ENCODE data around the gene MTREX. TPM values are rescaled to one million over a fixed set of nuclear protein-coding genes. Genes with fewer than 3 reads are reported as not detected.

Gene MTREX
- polyA plus RNA-seq, 4 donors, result 21.1 to 58.1 (median 37.4) TPM

- Histone ChIP-seq H3K36me3 (ENCODE audit: control insufficient read depth in 3 of 3, insufficient read depth in 2 of 3, low read depth in 1 of 3, low read length in 3 of 3) (peaks cover 0 to 17% (median 0%) of the 10 kb centered on the region in 3 donors), H3K4me3 (ENCODE audit: low read depth in 1 of 3, low read length in 3 of 3) (no peak overlapping the region), H3K27me3 (ENCODE audit: control insufficient read depth in 3 of 3, insufficient read depth in 3 of 3, low read length in 3 of 3) (no peaks in the 10 kb centered on the region), H3K4me1 (ENCODE audit: control insufficient read depth in 3 of 3, insufficient read depth in 2 of 3, low read depth in 1 of 3, low read length in 2 of 3) (peaks cover 0 to 2% (median 0%) of the 10 kb centered on the region in 3 donors), H3K9me3 (ENCODE audit: control insufficient read depth in 2 of 2, insufficient read depth in 1 of 2, low read depth in 1 of 2, low read length in 1 of 2) (no peaks in the 10 kb centered on the region), H3K27ac (ENCODE audit: low read depth in 1 of 3, low read length in 2 of 3) (no peak overlapping the region)
- FAIRE-seq, result no peak
- no peak for DNase-seq
- WGBS, 3 donors, result 94 to 95% (median 95%) methylated on average over 3 of the region's 3 CpGs
Observed at GRCh38 chr5:55456216-55456895, 148.6 kb downstream of the MTREX start.

- Histone ChIP-seq H3K9me3 (ENCODE audit: control insufficient read depth in 2 of 2, insufficient read depth in 1 of 2, low read depth in 1 of 2, low read length in 1 of 2) (no peaks in the 10 kb centered on the region), H3K36me3 (ENCODE audit: control insufficient read depth in 3 of 3, insufficient read depth in 2 of 3, low read depth in 1 of 3, low read length in 3 of 3) (peaks cover 0 to 23% (median 0%) of the 10 kb centered on the region in 3 donors), H3K4me1 (ENCODE audit: control insufficient read depth in 3 of 3, insufficient read depth in 2 of 3, low read depth in 1 of 3, low read length in 2 of 3) (no peaks in the 10 kb centered on the region), H3K27ac (ENCODE audit: low read depth in 1 of 3, low read length in 2 of 3) (no peak overlapping the region), H3K4me3 (ENCODE audit: low read depth in 1 of 3, low read length in 3 of 3) (no peak overlapping the region), H3K27me3 (ENCODE audit: control insufficient read depth in 3 of 3, insufficient read depth in 3 of 3, low read length in 3 of 3) (no peaks in the 10 kb centered on the region)
- no peak for FAIRE-seq
- 66 to 97% (median 94%) methylated on average over 2 of the region's 2 CpGs for WGBS, 3 donors
- no peak for DNase-seq
Observed at GRCh38 chr5:55459572-55459971, 151.8 kb downstream of the MTREX start.

DNA sequence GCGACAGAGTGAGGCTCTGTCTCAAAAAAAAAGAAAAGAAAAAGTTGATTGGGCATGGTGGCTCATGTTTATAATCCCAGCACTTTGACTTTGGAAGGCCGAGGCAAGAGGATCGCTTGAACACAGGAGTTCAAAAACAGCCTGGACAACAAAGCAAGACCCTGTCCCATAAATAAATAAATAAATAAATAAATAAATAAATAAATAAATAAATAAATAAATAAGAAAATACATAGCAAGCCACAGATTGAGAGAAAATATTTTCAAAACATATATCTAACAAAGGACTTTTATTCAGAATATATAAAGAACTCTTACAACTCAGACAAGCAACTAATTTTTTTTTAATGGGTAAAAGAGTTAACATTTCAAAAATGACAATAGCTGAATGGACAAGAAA is 155.8 kb downstream of the MTREX start:
- Histone ChIP-seq H3K27ac (ENCODE audit: low read depth in 1 of 3, low read length in 2 of 3) (no peak overlapping the region), H3K27me3 (ENCODE audit: control insufficient read depth in 3 of 3, insufficient read depth in 3 of 3, low read length in 3 of 3) (no peaks in the 10 kb centered on the region), H3K4me1 (ENCODE audit: control insufficient read depth in 3 of 3, insufficient read depth in 2 of 3, low read depth in 1 of 3, low read length in 2 of 3) (peaks cover 0 to 11% (median 0%) of the 10 kb centered on the region in 3 donors), H3K4me3 (ENCODE audit: low read depth in 1 of 3, low read length in 3 of 3) (no peak overlapping the region), H3K36me3 (ENCODE audit: control insufficient read depth in 3 of 3, insufficient read depth in 2 of 3, low read depth in 1 of 3, low read length in 3 of 3) (peaks cover 0 to 19% (median 4%) of the 10 kb centered on the region in 3 donors), H3K9me3 (ENCODE audit: control insufficient read depth in 2 of 2, insufficient read depth in 1 of 2, low read depth in 1 of 2, low read length in 1 of 2) (no peaks in the 10 kb centered on the region)
- DNase-seq (no peak), FAIRE-seq (no peak)
- WGBS, 3 donors, result 94 to 100% (median 96%) methylated on average over 3 of the region's 3 CpGs

DNA sequence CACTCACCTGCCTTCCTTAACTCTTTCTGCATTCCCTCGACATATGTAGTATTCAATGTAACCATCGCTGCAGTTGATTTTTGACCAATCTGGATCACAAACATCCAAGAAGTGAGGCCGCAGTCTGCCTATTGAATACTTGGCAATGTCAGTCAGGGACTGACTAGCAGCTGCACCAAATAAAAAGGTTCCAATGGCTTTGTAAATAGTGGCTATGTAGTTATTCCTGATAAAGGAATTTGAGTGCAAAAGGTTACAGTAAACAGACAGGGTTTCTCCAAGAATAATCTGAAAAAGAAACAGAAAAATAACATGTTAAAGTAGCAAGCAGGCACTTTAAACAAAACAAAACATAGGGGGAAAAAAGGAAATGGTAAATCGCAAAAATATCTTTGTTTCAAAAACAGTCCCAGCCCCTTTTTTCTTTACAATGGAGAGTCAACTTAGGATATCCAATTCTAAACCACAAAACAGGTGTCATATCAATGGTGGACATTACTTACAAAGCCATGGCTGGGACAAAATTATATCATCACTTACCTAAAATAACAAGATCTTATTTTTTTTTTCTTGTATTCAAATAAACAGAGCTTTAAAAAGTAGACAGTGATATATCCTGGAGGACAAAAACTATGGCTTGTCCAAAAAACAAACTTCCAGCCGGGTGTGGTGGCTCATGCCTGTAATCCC is 160.2 kb downstream of the MTREX start:
- WGBS, 3 donors, result 36 to 52% (median 41%) methylated on average over 5 of the region's 5 CpGs
- H3K27me3 ChIP-seq (ENCODE audit: control insufficient read depth in 3 of 3, insufficient read depth in 3 of 3, low read length in 3 of 3), result no peaks in the 10 kb centered on the region
- DNase-seq, result peak in 1 of 2 donors; percentile 10
- peaks cover 0 to 11% (median 0%) of the 10 kb centered on the region in 3 donors for H3K4me1 ChIP-seq (ENCODE audit: control insufficient read depth in 3 of 3, insufficient read depth in 2 of 3, low read depth in 1 of 3, low read length in 2 of 3)
- peak overlapping the region in 1 of 3 donors; percentile 8 for H3K27ac ChIP-seq (ENCODE audit: low read depth in 1 of 3, low read length in 2 of 3)
- no peak for FAIRE-seq
- no peaks in the 10 kb centered on the region for H3K9me3 ChIP-seq (ENCODE audit: control insufficient read depth in 2 of 2, insufficient read depth in 1 of 2, low read depth in 1 of 2, low read length in 1 of 2)
- peaks cover 0 to 19% (median 4%) of the 10 kb centered on the region in 3 donors for H3K36me3 ChIP-seq (ENCODE audit: control insufficient read depth in 3 of 3, insufficient read depth in 2 of 3, low read depth in 1 of 3, low read length in 3 of 3)
- H3K4me3 ChIP-seq (ENCODE audit: low read depth in 1 of 3, low read length in 3 of 3), result no peak overlapping the region

DNA sequence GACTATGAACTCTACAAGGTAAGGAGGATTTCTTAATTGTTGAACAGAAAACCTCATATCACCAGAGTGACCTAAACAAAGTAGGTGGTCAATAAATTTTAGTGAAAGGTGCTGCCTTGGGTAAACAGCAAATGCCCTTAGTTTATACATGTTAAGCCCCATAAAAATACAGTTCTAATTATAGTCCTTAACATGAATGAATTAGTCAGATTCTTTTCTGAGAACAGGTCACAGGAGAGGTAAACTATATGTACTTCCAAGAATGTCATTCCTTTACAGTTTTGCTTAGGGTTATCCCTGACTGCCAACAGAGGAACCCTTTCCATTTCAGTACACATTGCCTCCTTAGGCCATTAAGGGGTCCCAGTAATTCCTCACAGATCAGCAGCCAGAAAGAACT is 162.1 kb downstream of the MTREX start:
- H3K27ac ChIP-seq (ENCODE audit: low read depth in 1 of 3, low read length in 2 of 3), result no peak overlapping the region
- peaks cover 0 to 16% (median 4%) of the 10 kb centered on the region in 3 donors for H3K36me3 ChIP-seq (ENCODE audit: control insufficient read depth in 3 of 3, insufficient read depth in 2 of 3, low read depth in 1 of 3, low read length in 3 of 3)
- no peaks in the 10 kb centered on the region for H3K27me3 ChIP-seq (ENCODE audit: control insufficient read depth in 3 of 3, insufficient read depth in 3 of 3, low read length in 3 of 3)
- no peak overlapping the region for H3K4me3 ChIP-seq (ENCODE audit: low read depth in 1 of 3, low read length in 3 of 3)
- DNase-seq, result no peak
- H3K4me1 ChIP-seq (ENCODE audit: control insufficient read depth in 3 of 3, insufficient read depth in 2 of 3, low read depth in 1 of 3, low read length in 2 of 3), result peaks cover 0 to 11% (median 0%) of the 10 kb centered on the region in 3 donors
- FAIRE-seq, result no peak
- no peaks in the 10 kb centered on the region for H3K9me3 ChIP-seq (ENCODE audit: control insufficient read depth in 2 of 2, insufficient read depth in 1 of 2, low read depth in 1 of 2, low read length in 1 of 2)

DNA sequence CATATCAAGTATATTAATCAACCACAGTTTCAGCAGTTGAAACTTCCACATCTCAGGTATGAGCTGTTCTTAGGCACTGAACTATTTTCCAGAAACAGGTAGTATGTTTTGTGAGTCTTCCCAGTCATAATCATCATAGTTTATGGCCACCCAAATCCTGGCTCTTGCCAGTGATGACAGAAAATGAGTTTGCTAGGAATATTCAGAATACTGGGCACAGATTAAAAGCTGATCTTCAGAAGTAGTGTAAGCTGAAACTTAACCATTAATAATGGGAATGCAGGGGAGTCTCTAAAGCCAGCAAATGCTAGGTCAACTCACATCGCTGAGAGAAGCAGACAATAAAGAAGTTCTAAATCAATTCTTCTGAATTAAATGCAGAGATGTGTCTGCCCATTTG is 162.5 kb downstream of the MTREX start:
- Histone ChIP-seq H3K4me1 (ENCODE audit: control insufficient read depth in 3 of 3, insufficient read depth in 2 of 3, low read depth in 1 of 3, low read length in 2 of 3) (peaks cover 0 to 11% (median 0%) of the 10 kb centered on the region in 3 donors), H3K36me3 (ENCODE audit: control insufficient read depth in 3 of 3, insufficient read depth in 2 of 3, low read depth in 1 of 3, low read length in 3 of 3) (peaks cover 0 to 16% (median 4%) of the 10 kb centered on the region in 3 donors), H3K27me3 (ENCODE audit: control insufficient read depth in 3 of 3, insufficient read depth in 3 of 3, low read length in 3 of 3) (no peaks in the 10 kb centered on the region), H3K4me3 (ENCODE audit: low read depth in 1 of 3, low read length in 3 of 3) (no peak overlapping the region), H3K27ac (ENCODE audit: low read depth in 1 of 3, low read length in 2 of 3) (no peak overlapping the region), H3K9me3 (ENCODE audit: control insufficient read depth in 2 of 2, insufficient read depth in 1 of 2, low read depth in 1 of 2, low read length in 1 of 2) (no peaks in the 10 kb centered on the region)
- 92 to 96% (median 95%) methylated on average over 1 of the region's 1 CpG for WGBS, 3 donors
- FAIRE-seq (no peak), DNase-seq (no peak)

- H3K27ac ChIP-seq (ENCODE audit: low read depth in 1 of 3, low read length in 2 of 3), result no peak overlapping the region
- no peak for DNase-seq
- H3K4me1 ChIP-seq (ENCODE audit: control insufficient read depth in 3 of 3, insufficient read depth in 2 of 3, low read depth in 1 of 3, low read length in 2 of 3), result peaks cover 0 to 11% (median 0%) of the 10 kb centered on the region in 3 donors
- H3K36me3 ChIP-seq (ENCODE audit: control insufficient read depth in 3 of 3, insufficient read depth in 2 of 3, low read depth in 1 of 3, low read length in 3 of 3), result peaks cover 0 to 12% (median 0%) of the 10 kb centered on the region in 3 donors
- no peak overlapping the region for H3K4me3 ChIP-seq (ENCODE audit: low read depth in 1 of 3, low read length in 3 of 3)
- 46 to 67% (median 62%) methylated on average over 1 of the region's 1 CpG for WGBS, 3 donors
- H3K9me3 ChIP-seq (ENCODE audit: control insufficient read depth in 2 of 2, insufficient read depth in 1 of 2, low read depth in 1 of 2, low read length in 1 of 2), result no peaks in the 10 kb centered on the region
- FAIRE-seq, result no peak
- H3K27me3 ChIP-seq (ENCODE audit: control insufficient read depth in 3 of 3, insufficient read depth in 3 of 3, low read length in 3 of 3), result no peaks in the 10 kb centered on the region
Observed at GRCh38 chr5:55471468-55471867, 163.7 kb downstream of the MTREX start.

- H3K4me3 ChIP-seq (ENCODE audit: low read depth in 1 of 3, low read length in 3 of 3), result no peak overlapping the region
- H3K9me3 ChIP-seq (ENCODE audit: control insufficient read depth in 2 of 2, insufficient read depth in 1 of 2, low read depth in 1 of 2, low read length in 1 of 2), result no peaks in the 10 kb centered on the region
- H3K36me3 ChIP-seq (ENCODE audit: control insufficient read depth in 3 of 3, insufficient read depth in 2 of 3, low read depth in 1 of 3, low read length in 3 of 3), result peaks cover 0 to 12% (median 0%) of the 10 kb centered on the region in 3 donors
- peaks cover 0 to 6% (median 0%) of the 10 kb centered on the region in 3 donors for H3K4me1 ChIP-seq (ENCODE audit: control insufficient read depth in 3 of 3, insufficient read depth in 2 of 3, low read depth in 1 of 3, low read length in 2 of 3)
- DNase-seq (no peak), FAIRE-seq (no peak)
- H3K27ac ChIP-seq (ENCODE audit: low read depth in 1 of 3, low read length in 2 of 3), result no peak overlapping the region
- WGBS, 3 donors, result 76 to 94% (median 83%) methylated on average over 1 of the region's 1 CpG
- no peaks in the 10 kb centered on the region for H3K27me3 ChIP-seq (ENCODE audit: control insufficient read depth in 3 of 3, insufficient read depth in 3 of 3, low read length in 3 of 3)
Observed at GRCh38 chr5:55472642-55473041, 164.9 kb downstream of the MTREX start.
